NCI-H510A treated with DMSO at 0.1 percent for 48 hours (cell line): ENCODE results near the gene NHERF1.

Experiments
- DNase-seq: peaks from one replicate; lab custom pipeline; 2025; lab: John Stamatoyannopoulos, UW

The NHERF1 gene

DNA sequence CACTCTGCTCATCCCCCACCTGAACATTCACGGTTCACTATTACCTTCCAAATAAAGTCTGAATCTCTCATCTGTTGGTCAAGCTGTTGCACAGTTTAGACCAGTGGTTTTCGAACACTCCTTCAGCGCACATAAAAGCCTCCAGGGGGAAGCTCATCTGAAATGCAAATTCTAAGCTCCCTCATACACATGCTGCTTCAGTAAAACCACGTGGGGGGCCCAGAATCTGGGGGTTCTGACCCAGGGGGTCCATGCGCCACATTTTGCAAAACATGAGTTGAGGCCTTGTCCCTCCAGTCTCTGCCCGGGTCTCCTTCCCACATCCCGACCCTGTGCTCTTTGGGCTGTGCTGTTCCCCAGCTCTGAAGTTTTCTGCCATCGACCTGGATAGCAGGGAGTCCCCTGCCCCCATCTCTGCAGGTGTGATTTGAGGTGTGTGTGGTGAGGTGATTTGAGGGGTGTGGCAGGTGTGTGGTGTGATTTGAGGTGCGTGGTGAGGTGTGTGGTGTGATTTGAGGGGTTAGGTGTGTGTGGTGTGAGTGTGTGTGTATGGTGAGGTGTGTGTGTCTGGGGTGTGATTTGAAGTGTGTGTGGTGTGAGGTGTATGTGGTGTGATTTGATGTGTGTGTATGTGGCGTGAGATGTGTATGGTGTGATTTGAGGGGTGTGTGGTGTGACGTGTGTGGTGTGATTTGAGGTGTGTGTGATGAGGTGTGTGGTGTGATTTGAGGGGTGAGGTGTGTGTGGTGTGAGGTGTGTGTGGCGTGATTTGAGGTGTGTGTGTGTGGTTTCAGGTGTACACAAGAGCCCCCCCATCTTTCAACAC, 16.2 kb upstream of the NHERF1 start:
- DNase-seq: no peak

DNA sequence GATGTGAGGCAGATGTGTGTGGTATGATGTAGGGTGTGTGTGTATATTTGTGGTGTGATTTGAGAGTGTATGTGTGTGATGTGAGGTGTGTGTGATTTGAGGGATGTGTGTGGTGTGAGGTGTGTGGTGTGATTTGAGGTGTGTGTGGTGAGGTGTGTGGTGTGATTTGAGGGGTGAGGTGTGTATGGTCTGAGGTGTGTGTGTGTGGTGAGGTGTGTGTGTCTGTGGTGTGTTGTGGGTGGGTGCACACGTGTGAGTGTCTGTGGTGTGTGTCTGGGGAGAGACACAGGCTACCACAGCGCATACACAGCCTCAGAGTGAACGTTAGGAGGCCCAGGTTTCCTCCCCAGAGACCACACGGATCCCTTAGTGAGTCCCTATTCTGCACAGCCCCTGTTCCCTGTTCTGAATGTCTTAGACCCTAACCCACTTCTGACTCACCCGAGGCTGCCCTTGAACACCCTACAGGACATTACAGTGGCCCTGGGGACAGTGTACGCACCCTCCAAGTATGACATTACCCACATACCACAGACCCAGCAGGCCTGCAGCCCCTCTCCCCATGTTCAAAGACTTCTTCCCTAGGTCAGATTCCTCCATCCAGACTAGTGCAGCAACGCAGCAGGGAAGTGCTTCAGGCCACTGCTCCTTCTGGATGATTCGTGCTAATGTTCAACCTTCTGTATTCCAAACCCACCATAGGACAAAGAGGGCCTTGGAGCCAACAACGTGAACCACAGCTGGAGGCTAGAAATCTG, 14.9 kb upstream of the NHERF1 start:
- DNase-seq: no peak

DNA sequence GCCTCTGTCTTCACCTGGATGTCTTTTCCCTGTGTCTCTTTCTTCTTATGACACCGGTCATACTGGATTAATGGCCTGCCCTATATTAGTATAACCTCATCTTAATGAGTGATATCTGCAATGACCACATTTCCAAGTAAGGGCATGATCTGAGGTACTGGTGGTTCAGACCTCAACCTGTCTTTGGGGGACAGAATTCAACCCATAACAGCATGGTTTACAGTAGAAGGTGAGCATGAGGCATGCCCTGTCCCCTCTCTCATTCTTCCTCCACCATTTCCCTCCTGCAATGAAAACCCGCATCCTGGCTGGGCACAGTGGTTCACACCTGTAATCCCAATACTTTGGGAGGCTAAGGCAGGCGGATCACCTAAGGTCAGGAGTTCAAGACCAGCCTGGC, 14.2 kb upstream of the NHERF1 start:
- DNase-seq: no peak

DNA sequence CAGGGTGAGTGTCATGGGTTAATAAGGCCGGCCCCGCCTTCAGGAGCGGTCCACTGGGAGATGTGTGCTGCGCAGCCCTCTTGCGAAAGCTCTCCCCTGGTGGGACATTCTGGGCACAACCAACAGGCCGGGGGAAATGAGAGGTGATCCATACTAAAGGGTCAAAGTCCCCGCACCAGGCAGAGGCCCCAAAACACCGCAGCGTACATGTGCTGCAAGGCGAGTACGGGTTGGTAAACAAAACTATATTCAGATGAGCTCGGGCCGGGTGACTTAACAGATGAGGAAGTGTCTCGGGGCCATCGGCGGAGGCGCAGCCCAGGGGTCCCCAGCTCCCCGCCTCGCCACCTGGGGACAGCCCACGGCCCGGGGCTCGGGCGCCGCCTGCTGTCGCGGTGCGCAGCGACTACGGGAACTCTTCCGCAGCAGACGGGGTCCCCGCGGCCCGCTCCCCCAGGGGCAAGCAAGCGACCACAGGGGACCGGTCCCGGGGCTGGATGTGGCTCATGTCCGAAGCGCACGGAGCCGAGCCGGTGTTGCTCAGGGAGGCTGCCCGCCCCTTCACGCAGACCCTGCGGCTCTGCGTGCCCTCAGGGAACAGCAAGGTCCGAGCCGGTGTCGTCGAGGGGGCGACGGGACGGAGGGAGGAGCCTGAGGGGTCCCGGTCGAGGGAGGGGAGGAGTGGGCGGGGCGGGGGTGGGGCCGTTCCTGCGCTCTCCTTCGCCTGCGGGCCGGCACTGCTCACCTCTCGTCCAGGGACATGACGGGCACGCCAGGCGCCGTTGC, 11.7 kb upstream of the NHERF1 start, which contains the start of gene RAB37:
TSS of gene RAB37 (plus strand) at position 744 of the 786 bp plus-strand sequence. CDS start at position 761, 17 bp downstream.
- no peak for DNase-seq

DNA sequence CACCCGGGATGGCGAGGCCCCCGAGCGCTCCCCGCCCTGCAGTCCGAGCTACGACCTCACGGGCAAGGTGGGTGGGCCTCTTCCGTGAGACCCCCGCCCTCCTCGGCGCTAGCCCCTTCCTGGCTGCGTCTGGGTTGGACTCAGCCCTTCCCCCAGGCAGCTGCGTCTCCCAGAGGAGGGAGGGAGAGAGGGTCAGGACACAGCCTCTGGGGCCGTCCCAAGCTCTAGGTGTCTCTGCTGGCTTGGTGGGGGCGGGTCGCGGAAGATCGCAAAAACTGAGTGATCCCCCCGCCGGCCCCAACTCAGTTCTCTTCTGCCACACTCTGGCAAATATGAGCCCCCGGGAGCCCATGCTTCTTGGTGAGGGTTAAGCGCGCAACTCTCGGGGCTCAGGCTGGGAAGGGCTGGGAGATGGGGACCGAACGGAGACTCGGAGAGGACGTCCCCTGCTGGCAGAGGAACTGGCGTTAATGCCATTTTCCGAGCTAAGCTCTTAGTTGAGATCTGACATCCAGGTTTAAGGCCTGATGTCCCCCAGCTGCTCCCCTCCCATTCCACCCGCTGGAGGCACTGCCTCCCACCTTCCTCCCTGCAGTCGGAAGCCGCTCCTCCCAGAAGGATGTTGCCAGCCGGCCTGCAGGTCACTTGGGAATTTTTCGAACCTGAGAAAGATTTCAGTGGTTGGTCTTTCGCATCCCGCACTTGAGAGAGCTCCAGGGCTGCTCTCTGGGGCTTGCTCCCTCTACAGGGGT, 11.0 kb upstream of the NHERF1 start:
- DNase-seq: no peak

DNA sequence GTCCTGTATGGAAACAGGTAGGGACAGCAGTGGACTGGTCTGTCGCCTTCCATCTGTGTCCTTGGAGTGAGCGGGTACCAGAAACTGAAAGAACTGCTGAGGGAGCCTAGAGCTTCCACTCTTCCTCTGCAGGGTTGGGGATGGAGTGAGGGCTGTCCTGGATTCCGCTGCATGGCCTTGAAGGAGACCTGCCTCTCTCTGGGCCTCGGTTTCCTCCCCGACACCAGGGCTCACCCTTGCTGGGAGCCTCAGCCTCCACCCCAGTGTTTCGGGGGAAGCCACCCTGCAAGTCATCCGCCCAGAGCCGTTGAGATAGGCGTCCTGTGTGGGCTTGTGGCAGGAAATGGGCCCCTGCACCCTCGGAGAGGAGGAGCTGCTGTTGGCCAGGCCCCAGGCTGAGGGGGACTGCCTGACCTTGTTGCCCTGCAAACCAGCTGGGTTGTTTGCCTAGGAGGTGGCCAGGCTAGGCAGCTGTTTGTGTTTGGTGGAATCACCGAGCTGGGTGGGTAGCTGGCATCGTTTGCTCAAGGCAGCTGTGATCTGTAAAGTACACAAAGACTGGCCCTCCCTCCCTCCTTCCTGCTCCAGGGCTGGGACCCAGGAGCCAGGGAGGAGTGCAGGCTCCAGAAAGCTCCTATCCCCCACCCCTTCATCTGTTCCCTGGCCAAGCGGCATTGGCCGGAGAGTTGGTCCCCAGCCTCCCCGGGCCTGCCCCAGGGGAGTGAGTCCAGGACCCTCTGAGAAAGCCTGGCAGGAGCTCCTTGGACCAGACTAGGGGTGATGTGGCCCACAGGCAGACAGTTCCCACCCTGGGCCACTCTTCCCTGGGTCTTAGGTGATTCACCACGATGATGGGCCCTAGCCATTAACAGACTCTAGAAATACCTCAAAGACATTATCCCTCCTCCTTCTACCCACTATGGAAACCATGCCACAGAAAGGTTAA, 10.1 kb upstream of the NHERF1 start:
- DNase-seq: peak; percentile 64

DNA sequence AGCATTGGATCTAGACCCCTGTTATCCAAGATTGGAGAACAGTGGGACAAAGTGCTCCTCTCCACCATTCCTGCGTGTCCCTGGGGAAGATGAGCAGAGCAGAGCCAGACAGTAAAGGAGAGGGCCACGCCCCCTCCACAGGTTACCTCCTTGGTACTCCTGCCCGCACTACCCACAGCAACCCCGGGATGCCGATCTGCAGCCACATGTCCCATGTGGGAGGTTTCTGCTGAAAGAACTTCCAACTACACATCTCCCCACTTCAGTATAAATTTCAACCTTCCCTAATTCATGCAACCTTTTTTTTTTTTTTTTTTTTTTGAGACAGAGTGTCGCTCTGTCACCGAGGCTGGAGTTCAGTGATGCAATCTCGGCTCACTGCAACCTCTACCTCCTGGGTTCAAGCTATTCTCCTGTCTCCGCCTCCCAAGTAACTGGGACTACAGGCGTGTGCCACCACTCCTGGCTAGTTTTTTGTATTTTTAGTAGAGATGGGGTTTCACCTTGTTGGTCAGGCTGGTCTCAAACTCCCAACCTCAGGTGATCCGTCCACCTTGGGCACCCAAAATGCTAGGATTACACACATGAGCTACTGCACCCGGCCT, 9.1 kb upstream of the NHERF1 start:
- DNase-seq: no peak

DNA sequence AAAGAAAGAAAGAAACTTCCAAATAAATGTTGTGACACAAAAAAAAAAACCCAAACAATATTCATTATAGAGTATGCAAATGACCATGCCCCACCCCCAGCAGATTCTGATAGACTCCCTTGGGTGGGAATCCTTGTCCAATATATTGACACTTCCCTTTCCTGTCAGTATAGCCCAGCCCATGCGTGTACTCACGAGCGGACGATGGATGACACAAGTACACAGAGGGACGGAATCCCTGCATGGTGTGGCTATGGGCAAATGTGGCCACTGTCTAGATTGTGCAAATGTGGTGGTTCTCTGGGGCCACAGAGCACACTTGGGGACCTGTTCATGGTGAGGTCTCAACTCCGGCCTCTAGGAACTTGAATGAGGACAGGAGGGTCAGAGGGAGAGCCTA, 8.3 kb upstream of the NHERF1 start:
- no peak for DNase-seq

DNA sequence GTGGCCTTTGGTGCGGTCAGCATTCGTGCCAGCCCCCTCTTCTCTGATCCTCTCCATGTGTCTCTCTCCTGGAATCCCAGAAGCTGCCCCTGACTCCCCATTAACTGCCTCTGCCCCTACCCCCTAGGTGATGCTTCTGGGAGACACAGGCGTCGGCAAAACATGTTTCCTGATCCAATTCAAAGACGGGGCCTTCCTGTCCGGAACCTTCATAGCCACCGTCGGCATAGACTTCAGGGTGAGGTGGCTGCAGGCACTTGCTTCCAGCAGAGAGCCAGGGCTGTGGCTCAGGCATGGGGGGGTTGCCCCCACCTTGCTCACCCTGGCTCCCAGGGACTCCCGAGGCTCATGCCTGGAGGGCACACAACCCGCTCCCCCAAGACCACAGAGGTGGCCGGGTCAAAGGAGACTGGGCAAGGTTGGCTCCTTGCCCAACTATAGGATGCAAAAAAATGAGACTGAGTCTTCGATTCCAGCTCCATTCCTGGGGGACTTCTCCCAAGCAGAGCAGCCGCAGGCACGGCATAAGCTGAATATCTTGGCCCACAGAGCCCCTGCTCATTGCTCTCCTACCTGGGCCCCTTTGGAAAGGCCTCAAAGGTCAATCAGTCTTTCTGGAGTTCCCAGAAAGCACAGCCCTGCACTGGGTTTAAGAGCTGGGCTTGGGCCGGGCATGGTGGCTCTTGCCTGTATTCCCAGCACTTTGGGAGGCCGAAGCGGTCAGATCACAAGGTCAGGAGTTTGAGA, 7.6 kb upstream of the NHERF1 start:
- DNase-seq: no peak

DNA sequence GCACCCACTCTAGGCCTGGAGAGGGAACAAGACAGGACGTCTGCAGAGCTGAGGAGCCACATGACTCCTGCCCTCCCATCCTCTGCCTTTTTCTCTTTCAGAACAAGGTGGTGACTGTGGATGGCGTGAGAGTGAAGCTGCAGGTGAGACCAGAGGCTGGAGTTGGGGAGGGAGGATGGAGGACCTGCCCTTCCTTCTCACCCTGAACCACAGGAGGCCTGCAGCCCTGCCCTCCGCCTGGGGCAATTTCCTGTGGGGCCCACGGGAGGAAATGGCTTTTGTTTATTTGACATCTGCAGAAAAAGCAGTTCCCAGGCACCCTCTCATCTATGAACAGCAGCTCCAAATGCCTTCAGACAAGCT, 6.3 kb upstream of the NHERF1 start:
- peak; percentile 22 for DNase-seq

DNA sequence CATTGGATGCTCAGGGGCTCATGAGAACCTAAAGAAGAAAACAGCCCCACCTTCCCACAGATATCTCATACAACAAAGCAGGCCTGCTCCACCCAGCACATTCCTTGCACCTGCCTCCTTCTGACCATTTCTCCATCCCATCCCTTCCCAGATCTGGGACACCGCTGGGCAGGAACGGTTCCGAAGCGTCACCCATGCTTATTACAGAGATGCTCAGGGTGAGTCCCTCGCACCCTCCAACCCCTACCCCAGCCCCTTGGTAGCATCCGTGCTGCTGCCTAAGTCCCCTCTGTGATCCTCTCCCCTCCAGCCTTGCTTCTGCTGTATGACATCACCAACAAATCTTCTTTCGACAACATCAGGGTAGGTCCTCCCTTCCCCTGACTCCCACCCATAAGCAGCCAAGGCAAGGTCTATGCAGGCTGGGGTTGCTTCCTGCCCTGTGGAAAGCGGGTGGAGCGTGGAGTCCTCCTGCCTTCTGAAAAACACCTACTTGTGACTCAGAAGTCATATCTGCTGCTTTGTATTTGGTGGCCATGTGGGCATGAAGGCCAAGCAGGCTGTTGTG, 5.4 kb upstream of the NHERF1 start:
- DNase-seq: no peak

DNA sequence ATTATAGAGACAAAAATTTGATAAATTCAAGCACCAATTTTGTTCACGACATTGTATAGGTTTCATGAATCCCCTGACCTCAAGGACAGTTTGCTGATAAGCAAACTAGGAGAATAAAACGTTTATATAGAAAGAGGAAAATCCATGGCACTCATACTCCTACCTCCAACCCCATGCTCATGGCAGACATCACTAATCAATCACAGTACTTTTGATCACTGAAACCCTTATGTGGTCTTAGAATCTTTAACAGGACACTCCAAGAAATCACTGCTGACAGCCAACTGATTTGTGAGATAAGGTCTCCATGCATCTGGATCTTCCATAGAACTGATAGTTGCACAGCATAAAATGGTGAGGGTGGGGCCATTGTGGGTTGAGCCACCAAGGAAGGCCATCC, 4.7 kb upstream of the NHERF1 start:
- DNase-seq: no peak

DNA sequence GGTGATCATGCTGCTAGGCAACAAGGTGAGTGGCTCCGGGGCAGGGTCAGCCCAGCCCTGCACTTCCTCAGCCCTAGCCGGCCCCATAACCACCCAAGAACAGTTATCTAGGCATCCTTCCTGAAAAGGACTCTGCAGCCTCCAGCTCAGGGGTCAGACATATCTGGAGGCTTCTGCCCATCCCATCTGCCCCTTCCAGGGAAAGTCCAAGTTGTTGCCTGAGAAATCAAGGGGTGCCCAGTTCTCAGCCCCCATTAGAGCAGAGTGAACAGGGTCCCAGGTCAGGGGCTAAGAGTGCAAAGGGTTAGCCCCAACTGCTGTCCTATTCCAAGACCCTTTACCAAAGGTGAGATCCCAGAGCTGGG, 4.1 kb upstream of the NHERF1 start:
- no peak for DNase-seq

DNA sequence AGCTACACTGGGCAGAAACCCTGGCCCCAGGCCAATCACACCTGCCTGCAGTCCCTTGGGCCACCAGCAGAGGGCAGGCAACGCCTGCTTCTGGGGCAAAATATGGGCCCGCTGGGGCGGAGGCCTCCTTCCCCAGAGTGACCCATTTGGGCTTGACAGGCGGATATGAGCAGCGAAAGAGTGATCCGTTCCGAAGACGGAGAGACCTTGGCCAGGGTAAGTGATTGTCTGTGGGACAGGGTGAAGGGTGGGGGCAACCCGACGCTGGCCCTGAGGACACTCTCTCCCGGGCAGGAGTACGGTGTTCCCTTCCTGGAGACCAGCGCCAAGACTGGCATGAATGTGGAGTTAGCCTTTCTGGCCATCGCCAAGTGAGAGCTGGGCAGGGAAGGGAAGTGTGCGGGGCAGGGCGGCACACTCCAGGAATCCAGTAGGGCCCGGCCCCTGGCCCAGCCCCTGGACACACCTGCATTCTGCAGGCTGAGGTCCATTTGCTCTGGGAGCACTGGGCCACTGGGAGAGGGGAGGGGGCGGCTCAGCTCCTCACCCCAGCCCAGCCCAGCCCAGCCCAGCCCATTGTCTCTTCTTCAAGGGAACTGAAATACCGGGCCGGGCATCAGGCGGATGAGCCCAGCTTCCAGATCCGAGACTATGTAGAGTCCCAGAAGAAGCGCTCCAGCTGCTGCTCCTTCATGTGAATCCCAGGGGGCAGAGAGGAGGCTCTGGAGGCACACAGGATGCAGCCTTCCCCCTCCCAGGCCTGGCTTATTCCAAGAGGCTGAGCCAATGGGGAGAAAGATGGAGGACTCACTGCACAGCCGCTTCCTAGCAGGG, 3.5 kb upstream of the NHERF1 start:
- peak; percentile 40 for DNase-seq

DNA sequence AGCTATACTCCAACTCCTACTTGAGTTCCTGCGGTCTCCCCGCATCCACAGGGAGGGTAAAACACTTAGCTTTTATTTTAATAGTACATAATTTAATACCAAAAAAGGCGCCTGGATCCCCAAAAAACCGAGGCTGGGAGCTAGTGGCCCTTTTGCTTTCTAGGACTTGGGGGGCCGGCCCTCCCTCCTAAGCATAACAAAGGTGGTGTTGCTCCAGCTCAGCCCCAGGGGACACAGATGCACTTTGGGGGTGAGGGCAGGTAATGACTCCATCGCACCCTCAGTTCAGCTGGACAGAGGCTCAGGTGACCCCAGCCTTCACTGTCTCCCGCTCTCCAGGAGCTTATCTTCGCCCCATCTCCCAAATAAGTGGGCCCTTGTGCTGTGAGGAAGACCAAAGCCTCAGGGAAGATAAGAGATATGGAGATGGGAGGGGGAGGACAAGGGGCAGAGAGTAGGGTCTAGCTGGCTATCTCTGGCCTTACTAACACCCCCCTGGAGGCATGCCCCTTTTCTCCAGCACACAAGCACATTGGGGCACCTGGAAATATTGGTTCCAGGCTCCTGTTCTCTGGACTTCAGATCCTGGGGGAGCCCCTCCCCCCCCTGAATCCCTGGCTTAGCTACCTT, 2.8 kb upstream of the NHERF1 start:
- DNase-seq: no peak

DNA sequence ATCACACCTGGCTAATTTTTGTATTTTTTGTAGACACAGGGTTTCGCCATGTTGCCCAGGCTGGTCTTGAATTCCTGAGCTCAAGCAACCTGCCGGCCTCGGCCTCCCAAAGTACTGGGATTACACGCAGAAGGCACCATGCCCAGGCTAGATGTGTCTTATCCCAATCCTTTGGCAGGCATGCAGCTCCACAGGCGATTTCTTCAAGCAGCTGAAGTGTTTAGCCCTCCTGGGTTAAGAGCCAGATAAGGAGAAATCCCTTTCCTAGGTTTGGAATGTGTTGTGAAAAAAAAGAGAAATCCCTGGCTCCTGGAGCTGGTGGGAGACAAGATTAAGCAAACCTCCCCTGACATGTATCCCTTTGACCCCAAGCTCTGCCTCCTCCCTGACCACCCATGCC, 2.1 kb upstream of the NHERF1 start:
- no peak for DNase-seq

DNA sequence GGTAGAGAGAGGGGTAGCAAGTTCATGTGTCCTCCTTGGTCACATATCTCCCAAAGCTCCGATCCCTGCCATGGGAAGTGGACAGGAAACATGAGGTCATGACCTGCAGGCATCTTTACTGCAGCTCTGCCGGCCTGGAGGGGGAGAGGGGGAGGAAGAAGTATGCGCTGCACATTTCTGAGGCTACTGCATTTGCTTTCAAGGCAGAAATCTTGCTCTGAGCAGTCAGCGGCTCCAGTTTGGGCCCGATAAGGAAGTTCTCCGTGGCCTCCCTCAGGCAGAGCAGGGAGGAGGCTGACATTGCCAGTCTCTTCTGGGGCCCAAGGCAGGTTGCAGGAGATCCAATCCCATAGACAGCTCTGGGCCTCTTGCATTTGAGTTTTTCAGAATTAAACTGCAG, 1.5 kb upstream of the NHERF1 start:
- no peak for DNase-seq

DNA sequence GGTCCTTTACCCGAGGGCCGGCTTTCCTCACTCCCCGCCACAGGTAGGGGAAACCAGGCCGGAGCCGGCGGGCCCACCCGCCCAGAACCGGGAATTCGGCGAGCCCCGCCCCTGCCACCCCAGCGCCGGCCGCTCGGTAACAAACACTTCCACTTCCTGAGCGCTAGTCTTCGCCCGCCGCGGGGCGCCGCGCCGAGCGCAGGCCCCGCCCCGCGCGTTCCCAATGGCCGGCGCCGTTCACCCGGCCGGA, 224 bp upstream of the NHERF1 start:
- DNase-seq: peak; percentile 92
